ENCODE measurements around the gene JAZF1.

JAZF1 gene

DNA sequence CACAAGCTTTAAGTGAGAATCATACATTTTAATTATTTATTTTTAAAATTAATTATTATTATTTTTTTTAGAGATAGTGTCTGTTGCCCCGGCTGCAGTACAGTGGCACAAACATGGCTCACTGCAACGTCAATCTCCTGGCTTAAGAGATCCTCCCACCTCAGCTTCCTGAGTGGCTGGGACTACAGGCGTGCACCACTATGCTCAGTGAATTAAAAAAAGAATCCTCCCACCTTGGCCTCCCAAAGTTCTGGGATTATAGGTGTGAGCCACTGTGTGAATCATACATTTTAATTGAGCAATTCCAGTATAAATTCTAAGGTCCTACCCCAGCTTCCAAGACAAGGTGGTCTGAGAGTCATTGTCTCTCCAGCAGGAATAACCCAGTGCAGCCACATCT is 172.4 kb downstream of the JAZF1 start:
- no peak for DNase-seq (ENCODE audit: low spot score)

DNA sequence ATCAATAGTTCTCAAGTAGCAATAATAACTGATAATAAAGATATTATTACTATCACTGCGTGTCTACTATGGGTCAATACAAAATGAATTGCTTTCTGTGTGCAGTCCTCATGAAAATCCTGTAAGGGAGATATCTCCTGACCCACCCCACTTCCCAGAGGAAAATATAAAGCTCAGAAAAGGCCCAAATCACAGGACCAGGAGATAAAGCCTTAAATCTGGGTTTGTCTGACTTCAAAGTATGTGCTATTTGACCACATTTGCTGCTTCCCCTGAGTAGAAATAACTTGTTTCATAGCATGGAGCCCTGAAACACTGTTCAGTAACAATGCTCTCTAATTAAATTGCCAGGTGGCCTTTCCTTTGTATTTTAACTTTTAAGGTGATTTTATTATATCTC is 174.1 kb downstream of the JAZF1 start:
- DNase-seq (ENCODE audit: low spot score): no peak

DNA sequence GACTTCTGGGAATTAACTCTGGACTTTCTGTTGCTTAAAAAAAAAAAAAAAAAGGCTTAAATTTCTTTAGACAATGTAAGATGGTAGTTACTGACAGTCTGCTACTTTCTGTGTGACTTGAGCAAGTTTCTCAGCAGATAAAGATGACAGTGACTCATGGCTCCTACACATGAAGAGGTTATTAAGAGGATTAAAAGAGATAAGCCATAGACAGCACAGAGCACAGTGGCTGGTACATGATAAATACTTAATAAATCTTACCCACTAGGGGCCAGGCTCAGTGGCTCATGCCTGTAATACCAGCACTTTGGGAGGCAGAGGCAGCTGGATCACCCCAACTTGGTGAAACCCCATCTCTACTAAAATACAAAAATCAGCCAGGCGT is 174.8 kb downstream of the JAZF1 start:
- no peak for DNase-seq (ENCODE audit: low spot score)

DNA sequence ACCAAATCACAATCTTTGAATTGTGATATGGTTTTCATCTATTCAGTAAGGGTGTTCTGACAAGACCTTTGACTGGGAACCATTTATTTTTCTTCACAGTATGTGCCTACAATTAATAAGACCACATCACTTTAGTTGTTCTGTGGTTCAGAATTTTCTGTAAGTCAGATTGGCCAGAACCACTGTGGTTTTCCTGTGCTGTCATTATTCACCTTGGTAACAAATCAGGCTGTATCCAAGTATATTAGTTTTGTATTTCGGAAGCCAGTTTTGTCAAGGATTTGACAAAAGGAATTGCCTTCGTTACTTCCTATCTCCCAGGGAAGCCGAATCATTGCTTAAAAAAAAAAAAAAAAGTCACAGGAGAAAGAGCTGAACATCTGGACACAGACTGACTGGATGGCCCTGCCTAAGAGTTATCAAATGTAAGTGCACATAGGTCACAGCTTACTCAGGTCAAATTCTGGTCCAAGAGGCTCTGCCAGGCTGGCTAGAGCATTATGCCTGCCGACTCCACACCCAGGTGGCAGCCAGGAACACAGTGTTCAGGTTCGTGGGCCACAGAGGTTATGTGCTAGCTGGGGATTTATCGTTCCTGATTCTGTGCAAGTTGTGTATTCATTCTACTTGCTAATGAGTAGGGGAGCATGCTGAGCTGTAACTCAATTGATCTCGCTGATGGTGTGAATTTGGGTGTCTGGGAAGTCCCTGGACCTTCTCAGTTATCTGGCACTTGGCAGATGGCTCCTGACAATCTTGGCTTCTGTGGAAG is 175.3 kb downstream of the JAZF1 start:
- DNase-seq (ENCODE audit: low spot score): no peak

DNA sequence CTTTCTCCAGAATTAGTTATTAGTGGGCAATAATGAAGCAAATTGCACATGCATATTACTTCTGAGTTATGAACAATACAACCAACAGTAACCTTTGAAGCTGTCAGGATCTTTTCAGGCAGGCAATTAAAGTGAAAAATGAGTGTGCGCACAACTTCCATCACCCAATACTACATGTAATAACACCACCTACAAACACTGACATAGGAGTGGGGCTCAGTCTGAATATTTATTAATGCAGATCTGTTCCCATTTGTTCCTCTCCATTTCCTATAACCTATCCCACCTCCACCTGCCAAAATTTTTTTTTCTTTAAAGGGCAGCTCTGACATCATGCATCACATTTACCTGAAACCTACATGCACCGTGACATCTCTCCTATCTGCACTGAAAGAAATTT is 177.2 kb downstream of the JAZF1 start:
- DNase-seq (ENCODE audit: low spot score): no peak

DNA sequence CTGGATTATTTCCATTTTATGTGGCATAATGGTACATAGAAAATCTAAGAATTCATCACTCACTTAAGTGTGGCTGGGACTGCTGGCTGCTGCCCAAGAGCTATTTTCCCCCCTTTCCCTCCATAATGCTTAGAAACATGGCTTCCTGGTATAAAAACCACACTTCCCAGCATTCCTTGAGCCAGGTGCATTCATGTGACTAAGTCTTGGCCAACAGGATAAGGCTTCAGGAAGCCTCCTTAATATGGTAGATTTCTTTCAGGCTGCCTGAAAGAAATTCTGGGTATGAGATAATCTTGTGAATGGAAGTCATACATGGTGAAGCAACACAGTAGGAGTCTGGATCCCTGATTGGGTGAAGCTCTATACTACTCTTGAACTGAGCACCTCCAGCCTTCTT is 178.0 kb downstream of the JAZF1 start:
- DNase-seq (ENCODE audit: low spot score): no peak

DNA sequence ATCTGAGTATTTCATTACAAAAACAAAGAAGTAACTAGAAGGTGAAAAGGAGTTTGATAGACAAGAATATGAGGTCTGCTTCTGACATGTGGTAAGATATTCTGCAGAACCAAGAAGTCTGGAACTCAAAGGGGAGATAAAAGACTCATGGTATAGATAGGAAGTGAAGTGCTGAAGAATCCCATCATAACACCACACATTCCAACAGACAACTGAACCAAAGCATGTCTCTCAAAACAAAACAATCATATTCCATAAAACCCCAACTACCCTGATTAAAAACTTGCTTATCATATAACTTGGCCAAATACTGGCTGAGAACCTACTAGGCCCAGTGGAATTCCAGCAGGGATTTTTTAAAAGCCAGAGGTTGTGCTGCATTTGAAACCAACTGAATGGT is 178.7 kb downstream of the JAZF1 start:
- DNase-seq (ENCODE audit: low spot score): no peak

DNA sequence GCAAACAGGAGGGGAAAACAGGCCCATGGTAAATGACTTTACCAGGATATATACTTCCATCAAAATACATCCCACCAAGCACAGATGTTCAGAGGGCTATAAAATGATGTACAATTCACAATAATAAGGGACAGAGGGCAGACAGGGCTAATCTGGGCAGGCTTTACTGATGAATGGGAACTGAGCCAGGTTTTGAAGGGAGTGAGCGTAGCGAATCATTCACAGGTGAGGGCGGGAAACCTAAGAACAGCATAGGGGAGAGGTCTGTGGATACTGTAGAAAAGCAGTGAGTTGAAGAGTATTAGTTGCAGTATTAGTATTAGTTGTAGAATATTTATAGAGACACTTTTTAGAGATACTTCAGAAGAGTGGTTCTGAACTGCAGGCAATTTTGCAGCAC is 180.8 kb downstream of the JAZF1 start:
- no peak for DNase-seq (ENCODE audit: low spot score)

DNA sequence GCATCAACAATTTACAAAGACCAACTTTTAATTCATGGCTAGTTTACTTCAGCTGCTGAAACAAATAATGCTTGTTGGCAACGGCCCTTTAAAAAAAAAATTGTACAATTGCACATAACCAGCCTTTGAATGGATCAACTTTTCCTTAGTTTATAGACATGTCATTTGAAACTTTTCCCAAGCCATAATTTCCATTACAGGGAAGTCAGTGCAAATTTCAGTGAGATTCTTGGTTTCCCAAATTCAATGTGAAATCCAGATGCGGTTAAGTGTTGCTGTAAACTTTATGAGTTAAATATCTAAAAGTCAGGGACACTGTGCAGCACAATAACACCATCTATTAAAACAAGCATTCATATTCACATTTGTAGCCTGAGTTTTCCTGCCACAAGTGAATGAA is 182.2 kb downstream of the JAZF1 start:
- no peak for DNase-seq (ENCODE audit: low spot score)

DNA sequence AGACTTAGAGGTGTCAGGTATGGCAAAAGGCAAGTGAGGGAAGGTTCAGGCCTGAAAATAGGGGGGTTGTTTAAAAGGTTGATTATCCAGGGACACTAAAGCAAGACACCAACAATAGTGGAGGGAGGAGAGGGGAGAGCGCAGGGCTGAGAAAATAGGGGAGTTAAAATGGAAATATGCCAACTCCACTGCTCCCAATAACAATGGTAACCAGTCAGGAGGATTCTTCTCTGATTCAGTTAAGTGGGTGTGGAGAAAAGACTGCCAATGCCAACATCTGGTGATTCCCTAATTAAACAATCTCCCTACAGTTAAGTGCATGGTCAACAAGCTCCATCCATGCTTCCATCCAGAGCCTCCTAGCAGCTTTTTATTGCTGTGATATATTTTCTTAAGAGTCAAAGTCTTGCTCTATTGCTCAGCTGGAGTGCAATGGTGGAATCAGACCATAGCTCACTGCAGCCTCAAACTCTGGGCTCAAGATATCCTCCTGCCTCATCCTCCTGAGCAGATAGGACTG is 183.3 kb downstream of the JAZF1 start:
- DNase-seq (ENCODE audit: low spot score): no peak

- DNase-seq (ENCODE audit: low spot score): no peak
Observed at GRCh38 chr7:27996141-27996540, 184.5 kb downstream of the JAZF1 start.

GRCh38 chr7:27995228-27995627 is 185.4 kb downstream of the JAZF1 start:
- DNase-seq (ENCODE audit: low spot score): no peak

GRCh38 chr7:27994639-27995038 is 186.0 kb downstream of the JAZF1 start:
- peak; percentile 22 for DNase-seq (ENCODE audit: low spot score)

GRCh38 chr7:27992755-27993493 is 187.7 kb downstream of the JAZF1 start:
- no peak for DNase-seq (ENCODE audit: low spot score)

DNA sequence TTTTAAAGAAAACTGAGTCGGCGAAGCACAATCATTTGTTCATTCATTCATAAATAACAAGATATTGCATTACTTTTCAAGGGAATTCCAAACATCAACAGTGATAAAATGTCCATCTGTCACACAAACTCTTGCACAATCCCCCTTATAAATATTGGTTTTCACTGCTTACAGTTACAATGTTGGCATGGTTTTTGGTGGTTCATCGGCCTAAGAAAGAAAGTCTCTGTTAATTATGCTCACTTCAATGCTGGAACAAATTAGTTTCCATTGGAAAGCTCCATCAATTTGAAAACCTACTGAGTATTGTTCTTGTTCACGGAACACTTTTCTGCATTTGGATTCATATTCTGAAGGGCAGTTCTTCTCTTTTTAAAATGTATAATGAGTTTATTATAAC is 188.5 kb downstream of the JAZF1 start:
- DNase-seq (ENCODE audit: low spot score): no peak

DNA sequence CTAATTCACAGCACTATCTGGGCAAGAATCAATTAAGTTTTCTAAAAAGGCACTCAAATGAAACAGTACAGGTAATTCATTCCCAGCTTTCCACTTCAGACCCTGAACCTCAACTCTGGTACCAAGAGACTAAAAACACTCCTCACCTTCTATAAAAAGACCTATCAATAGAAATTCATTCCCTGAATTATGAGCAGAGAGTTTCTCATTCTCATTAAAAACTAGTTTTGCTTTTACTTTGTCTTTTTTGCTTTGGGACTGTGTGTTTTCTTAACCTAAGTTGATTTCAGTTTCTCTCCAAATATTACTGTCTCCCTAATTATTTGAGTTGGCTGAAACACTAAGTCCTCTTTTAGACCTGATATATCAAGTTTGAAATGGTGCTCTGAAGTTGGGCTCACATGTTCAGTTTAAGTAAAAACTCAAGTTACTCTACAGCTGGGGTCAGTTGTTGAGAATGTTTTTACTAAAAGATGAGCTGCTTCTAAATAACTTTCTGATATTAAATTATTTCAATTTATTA is 189.5 kb downstream of the JAZF1 start:
- DNase-seq (ENCODE audit: low spot score): no peak

DNA sequence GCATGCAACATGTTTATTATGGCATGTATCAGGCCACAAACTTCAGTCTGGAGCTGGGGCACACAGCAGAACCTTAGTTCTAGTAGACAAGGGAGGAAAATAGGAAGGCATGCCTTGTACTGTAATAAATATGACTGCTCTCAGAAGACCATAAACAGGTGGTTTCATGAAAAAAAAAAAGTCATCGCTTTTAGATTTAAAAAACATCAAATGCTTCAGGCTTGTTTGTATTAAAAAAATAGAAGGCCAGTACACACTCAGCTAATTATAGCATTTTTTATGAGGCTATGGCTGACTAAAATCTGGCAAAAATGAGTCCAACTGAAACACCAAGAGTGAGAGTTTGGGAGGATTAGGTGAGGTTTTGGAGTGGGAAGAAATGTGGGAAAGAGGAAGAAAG is 204.1 kb downstream of the JAZF1 start:
- no peak for DNase-seq (ENCODE audit: low spot score)

DNA sequence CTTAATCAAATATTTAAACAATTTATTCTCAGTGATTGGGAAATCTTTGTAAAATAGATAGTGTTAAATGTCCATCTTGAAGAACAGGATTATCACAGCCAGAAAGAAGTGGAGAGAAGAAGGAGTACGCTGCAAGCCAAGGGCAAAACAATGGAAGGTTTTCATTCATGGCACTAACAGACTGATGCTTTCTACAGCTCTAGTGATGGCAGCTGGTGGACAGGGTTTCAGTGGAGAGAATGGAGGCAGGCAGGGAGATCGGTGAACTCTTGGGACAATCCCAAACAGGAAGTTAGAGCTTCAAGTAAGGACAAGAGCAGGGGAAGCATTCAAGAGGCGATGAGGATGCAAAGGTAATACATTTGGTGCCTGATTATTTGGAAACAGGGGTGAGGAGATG is 207.0 kb downstream of the JAZF1 start:
- DNase-seq (ENCODE audit: low spot score): no peak

DNA sequence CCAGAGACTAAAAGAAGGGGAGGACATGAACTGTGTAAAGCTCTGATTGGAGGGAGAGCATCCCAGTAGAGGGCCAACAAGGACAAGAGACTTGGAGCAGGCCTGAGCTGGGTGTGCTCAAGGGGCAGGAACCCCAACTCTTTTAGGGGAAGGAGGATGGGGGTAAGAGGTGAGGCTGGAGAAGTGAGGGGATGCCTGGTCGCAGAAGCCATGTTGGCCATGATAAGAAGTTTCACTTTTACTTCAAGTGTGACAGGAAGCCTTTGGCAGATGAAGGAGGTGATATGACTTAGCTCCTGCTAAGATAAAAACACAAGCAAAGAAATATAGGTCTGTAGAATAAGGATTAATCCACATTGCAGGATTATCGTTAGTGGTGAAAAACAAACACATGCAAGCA is 208.3 kb downstream of the JAZF1 start:
- DNase-seq (ENCODE audit: low spot score): no peak

DNA sequence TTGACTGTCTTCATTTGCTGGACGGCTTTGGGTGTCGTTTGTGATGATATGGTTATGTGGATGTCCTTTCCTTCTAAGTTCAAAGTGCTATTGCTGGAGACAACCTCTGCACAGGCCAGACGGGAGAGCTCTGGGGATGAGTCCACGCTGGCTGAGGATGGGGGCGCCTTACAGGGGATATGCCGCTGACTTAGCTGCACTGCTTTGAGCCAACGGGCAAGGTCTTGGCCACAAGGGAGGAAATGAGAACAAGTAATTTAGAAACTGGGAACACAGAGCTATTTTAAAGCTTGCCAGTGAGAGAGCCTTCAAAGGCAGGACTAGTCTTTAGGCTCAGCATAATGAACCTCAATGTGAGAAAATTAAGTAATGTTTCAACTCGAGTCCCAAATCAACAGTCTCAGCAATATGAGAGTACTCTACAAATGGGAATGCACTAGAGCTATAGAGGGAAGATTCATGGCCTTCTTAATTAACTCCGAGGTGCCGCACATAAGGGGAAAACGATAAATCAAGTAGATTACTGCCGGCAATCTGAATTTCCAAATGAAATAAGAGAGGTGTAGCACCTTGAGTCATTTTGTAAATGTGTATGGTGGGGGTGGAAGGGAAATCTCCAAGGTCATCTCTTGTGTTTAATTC is 209.3 kb downstream of the JAZF1 start:
- no peak for DNase-seq (ENCODE audit: low spot score)

- DNase-seq (ENCODE audit: low spot score): no peak
Observed at GRCh38 chr7:27970350-27970749, 210.2 kb downstream of the JAZF1 start.

DNA sequence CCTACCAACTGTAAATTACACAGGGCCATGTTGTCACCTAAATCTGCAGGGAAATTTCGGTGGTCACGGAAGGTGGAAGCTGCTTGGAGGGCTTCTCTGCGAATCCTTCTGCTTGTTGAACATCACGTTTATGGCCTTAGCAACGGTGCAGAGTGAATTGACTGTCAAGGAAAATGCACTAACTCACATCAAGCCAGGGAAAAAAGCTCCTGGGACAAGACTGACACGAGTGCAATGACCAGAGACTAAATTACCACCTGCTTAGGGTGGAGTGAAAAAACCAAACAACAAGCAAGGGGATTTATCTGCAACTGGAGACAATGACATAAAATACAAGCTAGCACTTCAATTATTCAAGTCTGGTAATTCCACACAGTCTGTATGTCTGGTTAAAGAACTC is 211.2 kb downstream of the JAZF1 start:
- no peak for DNase-seq (ENCODE audit: low spot score)

GRCh38 chr7:27967639-27968038 is 213.0 kb downstream of the JAZF1 start:
- no peak for DNase-seq (ENCODE audit: low spot score)

Data from AG08396 (cell line).